M059J (cell line): ENCODE data around the gene THAP6. TPM values are rescaled to one million over a fixed set of nuclear protein-coding genes. Genes with fewer than 3 reads are reported as not detected.
"Not testable (repeated sequence)": the region's sequence is repeated elsewhere in the genome, so short reads cannot be mapped to it uniquely, and the experiment has no call there.

Source experiments
- DNase-seq: peaks from one replicate; pipeline ENCODE4 v3.0.0-alpha.2; 2012; ENCODE audit warnings: low read depth
- total RNA-seq: library from RNA; depleted of rRNA; stranded (reverse); fragments of >200 nt; shearing (Covaris generic); gene quantifications from 2 replicates; pipeline ENCODE4 v1.2.3, GENCODE V29; 2014

The THAP6 gene
- total RNA-seq, 1 experiment from 2014 or later: 8.9 TPM

DNA sequence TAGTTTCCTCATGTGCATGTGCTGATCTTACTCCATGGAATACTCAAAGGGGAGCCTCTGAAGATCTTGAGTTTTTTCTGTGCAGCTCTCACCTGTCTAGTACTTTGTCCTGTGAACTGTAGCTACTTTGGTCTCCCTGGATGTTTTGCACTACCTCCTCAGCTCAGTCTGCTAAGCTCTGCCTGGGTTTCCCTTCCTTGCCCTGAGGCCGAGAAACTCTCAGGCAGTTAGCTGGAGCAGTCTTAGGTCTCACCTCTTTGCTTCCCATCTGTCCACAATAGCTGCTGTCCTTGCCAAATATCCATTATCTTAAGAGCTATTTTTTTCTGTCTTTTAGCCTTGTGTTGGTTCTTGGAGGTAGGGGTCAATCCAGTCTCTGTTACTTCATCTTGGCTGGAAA is 11.6 kb downstream of the THAP6 start:
- peak; percentile 7 for DNase-seq

DNA sequence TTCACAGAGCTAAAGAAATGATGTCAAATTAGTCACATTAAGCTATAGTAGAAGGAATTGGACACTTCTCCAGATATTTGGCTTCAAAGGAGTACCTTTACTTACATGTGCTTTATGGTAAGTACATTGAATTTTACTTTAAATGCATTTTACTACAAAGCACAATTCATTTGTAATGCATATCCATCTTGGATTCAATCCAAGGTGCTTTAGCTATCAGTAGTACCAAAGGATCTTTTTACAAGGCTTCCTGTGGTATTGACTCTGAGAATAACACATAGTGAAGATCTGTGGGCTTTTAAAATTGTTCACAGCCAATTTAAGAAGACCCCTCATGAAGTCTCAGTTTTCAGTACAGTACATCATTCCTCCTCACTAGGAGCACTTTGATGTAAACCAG is 13.2 kb downstream of the THAP6 start:
- DNase-seq: no peak

DNA sequence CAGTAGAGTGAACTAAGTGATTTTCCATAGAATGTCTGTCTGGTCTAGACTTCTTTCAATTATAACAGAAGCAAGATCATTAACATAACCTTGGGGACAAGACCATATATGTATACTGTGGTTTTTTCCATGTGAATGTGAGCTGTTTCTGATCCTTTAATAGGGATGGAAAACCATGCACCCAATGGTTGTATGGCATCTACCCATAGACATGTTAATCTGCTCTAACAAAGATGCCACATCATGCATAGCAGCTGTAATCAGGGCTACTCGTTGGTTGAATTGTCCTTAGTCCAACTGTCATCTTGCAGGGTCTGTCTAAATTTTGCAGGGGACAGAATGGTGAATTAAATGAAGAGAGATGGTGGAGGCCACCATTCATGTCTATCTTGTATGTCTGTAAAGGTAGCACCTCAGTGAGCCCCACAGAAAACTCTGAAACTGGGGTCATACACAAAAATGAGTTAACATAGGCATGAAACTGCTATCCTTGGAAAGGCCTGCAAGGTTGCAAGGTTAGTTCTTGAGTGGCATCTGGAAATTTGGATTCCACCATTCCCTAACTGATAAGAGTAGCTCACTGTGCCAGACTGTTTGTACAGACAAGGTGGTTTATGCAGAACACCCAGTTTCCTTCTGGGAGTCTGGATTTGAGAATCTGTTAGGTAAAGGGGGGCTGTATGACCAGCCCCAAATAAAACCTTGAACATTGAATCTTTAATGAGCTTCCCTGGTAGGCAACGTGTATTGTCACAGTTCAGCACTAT is 16.5 kb downstream of the THAP6 start:
- DNase-seq: no peak

DNA sequence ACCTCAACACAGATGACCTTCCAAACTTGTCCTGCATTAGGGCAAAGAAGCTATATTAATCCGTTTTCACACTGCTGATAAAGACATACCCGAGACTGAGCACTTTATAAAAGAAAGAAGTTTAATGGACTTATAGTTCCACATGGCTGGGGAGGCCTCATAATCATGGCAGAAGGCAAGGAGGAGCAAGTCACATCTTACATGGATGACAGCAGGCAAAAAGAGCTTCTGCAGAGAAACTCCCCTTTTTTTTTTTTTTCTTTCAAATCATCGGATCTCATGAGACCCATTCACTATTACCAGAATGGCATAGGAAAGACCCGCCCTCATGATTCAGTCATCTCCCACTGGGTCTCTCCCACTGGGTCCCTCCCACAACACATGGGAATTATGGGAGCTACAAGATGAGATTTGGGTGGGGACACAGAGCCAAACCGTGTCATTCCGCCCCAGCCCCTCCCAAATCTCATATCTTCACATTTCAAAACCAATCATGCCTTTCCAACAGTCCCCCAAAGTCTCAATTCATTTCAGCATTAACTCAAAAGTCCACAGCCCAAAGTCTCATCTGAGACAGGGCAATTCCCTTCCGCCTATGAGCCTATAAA is 17.4 kb downstream of the THAP6 start:
- not testable (repeated sequence) for DNase-seq

DNA sequence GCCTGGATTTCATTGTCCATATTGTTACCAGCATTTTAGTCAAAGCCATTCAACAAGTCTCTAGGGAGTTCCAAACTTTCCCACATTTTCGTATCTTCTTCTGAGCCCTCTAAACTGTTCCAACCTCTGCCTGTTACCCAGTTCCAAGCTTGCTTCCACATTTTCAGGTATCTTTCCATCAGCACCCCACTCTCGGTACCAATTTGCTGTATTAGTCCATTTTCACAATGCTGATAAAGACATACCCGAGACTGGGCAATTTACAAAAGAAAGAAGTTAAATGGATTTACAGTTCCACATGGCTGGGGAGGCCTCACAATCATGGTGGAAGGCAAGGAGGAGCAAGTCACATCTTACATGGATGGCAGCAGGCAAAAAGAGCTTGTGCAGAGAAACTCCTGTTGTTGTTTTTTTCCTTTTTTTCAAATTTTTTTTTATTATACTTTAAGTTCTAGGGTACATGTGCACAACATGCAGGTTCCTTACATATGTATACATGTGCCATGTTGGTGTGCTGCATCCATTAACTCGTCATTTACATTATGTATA is 19.1 kb downstream of the THAP6 start:
- not testable (repeated sequence) for DNase-seq

DNA sequence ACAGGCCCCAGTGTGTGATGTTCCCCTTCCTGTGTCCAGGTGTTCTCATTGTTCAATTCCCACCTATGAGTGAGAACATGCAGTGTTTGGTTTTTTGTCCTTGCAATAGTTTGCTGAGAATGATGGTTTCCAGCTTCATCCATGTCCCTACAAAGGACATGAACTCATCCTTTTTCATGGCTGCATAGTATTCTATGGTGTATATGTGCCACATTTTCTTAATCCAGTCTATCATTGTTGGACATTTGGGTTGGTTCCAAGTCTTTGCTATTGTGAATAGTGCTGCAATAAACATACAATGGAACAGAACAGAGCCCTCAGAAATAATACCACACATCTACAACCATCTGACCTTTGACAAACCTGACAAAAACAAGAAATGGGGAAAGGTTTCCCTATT is 19.7 kb downstream of the THAP6 start:
- DNase-seq: not testable (repeated sequence)

DNA sequence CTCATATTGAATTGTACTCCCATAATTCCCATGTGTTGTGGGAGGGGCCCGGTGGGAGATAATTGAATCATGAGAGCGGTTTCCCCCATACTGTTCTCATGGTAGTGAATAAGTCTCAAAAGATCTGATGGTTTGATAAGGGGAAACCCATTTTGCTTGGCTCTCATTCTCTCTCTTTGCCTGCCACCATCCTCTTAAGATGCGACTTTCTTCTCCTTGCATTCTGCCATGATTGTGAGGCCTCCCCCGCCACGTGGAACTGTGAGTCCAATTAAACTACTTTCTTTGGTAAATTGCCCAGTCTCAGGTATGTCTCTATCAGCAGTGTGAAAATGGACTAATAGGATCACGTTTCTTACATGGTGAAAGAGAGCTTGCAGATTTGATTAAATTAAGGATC is 23.0 kb downstream of the THAP6 start:
- DNase-seq: not testable (repeated sequence)

DNA sequence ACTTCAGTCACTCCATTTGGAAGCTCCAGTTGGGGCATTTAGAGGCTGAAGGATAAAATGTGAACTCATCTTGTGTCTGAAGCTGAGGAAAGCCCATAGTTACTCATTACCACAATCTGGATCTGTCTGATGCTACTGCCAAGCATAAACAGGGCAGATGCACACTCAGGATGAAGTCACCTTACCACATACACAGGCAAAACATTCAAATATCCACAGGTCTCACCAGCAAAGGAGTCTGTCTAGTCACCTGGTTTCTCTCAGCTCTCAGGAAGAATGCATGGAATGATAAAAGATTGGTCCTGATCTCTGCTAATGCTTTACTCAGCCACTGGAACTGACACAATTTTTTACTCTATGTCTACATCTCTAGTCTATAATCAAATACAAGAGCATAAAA is 28.6 kb downstream of the THAP6 start:
- peak; percentile 89 for DNase-seq

DNA sequence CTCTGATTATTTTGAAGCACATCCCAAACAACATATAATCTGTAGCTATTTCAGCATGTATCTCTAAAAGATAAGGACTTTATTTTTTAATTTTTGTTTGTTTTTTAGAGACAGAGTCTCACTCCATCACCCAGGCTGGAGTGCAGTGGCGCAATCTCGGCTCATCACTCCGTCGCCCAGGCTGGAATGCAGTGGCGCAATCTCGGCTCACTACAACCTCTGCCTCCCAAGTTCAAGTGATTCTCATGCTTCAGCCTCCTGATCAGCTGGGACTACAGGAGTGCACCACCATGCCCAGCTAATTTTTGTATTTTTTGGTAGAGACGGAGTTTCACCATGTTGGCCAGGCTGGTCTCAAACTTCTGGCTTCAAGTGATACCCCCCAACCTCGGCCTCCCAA is 29.9 kb downstream of the THAP6 start:
- DNase-seq: not testable (repeated sequence)

DNA sequence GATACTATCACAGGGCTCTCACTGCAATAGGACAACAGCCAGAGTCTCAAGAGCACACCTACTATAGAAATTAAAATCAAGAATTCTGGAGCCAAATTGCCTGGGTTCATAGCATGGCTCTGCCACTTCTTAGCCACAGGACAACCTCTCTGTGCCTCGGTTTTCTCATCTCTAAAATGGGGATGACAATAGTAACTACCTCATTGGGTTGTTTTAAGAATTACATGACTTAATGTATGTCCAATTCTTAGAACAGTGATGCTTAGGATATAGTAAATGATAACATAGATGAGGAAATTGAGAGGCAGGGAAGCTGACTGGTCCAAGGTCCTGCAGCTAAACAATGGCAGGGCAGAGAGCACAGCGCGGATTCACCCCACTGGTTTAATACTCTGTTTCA is 30.6 kb downstream of the THAP6 start:
- DNase-seq: no peak

DNA sequence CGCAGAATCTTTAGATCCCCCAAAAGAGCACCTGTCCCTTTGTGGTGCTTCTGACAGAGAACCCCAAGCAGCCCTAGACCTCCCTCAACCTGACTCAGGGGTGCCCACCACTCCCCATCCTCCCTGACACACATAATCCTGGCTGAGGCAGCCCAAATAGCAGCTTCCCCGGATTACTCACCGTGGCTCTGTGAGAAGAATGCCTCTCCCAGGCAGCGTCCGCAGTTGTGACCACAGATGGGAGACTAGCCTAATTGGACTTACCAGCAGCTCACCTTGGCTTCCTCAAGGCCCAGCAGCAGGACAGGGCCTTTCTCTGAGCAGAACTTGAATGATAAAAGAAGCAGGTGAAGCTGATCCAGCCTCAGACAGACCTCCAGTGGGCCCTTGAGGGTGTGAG is 31.3 kb downstream of the THAP6 start:
- DNase-seq: peak; percentile 80

DNA sequence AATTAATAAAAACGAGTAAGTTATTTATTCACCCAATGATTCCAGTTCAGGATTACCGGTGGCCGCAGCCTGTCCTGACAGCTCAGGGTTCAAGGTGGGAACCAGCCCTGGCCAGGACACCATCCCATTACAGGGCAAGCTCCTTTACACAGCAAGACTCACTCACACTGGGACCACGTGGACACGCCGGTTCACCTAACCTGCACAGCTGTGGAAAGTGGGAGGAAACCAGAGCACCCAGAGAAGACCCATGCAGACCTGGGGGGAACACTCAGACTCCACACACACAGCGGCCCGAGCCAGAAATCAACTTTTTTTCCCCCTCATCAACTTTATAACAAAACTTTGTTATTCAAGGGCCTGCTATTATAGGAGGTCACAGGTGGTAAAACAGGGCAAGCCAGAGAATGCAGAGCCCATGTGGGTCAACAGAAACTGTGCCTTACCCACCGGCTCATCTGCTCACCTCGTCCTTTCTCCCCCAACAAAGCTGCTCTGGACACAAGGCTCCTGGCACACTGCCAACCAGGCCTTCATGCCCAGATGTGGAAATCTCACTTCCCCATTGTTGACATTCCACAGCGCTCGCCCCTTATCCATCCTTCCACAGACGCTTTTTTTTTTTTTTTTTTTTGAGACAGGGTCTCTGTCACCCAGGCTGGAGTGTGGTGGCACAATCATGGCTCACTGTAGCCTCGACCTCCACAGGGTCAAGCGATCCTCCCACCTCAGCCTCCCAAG is 33.5 kb downstream of the THAP6 start:
- DNase-seq: no peak

DNA sequence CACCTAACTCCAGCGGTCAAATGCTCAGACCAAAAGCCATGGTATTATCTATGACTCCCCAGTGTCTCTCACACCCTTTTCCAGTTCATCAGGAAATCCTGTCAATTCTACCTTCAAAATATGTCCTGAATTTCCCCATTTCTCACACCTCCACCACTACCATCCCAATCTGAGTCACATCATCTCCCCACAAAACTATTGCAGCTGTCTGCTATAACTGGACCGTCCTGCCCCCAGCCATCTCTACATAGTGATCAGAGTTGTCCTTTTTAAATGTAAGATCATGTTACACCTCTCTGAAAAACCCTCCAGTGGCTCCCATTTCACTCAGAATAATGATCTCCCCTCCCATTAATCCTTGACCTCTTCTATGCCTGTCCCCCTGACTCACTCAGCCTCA is 34.7 kb downstream of the THAP6 start:
- no peak for DNase-seq

DNA sequence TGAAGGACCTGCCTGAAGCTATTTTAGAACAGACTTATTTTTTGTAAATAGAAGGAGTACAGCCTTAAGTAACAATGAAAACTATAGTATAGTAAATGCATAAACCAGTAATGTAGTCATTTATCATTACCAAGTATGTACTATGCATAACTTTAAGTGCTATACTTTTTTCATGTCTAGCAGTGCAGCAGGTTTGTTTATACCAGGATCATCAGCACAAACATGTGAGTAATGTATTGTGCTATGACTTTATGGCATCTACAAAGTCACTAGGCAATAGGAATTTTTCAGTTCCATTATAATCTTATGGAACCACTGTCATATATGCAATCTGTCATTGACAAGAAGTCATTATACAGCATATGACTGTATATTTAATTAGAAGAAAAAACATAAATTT is 38.2 kb downstream of the THAP6 start:
- no peak for DNase-seq

DNA sequence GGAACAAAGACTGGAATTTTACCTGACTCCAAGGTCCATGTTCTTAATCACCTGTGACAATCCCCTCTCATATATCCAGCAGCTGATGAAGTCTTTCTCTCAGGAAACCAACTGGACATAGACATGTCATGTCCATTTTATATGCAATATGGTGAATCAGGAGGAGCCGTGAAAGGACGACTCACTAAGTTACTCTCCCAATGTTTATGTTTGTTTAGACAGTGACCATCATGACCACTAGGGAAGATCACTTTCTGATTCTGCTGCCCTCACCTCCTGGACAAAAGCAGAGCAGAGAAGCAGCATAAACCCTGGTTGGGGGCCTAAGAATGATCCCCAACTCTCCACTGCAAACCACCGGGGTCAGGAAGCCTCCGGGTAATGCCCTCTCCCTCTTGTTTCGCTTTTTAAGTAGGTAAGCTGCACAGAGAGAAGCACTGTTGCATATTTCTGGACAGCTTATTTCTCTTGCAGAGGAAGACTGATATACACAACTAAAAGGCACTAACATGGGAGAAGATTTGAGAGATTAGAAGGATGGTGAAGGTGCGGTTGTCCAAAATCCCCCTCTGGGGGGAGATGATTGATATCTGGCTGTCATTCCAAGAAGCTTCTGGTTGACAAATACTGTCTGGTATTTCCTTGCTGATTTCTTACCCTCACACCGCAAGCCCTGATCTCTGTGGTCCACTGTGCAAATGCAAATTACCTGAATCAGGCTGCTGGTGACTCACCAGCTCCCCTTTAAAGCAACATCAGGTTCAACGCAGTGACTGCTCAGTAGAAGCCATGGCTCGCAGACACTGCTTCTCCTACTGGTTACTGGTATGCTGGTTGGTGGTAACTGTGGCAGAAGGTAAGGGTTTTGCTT is 41.3 kb downstream of the THAP6 start, which contains the start of gene ODAPH:
ODAPH (plus strand) TSS at position 773 of the 871 bp plus-strand sequence; CDS start at position 790, 17 bp downstream.
- DNase-seq: peak; percentile 89

DNA sequence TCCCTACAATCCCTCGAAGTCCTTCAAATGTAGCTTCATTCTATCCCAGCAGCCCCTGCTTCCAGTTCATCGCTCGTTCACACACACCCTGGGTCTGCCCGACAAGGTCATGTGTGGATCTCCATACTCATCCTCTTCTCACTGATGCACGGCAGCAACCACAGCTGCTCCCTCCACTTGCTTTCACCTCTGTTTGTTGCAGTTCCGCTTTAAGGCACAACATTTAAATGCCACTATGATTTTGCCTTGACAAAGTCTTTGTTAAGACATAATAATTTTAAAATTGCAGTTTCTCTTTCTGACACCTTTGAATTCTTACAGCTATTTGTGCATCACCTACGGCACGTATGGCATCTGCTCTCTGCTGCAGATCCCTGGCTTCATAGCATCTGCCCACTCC is 43.4 kb downstream of the THAP6 start:
- no peak for DNase-seq

DNA sequence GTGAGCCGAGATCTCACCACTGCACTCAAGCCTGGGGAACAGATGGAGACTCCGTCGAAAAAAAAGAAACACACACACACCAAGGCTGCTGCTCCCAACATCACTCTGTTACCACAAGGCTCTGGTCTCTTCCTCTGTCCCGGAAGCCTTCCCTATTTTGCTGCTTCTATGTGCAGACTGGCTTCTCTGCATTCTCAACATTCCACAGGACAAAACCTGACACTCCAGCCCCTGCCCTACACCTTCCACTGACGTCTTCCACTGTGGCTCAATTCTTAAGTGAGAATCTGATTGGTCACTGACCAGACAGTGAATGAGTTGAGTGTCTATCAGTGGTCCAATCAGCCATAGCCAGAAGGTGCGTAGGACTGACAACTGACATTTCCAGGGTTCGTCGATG is 47.5 kb downstream of the THAP6 start:
- no peak for DNase-seq

DNA sequence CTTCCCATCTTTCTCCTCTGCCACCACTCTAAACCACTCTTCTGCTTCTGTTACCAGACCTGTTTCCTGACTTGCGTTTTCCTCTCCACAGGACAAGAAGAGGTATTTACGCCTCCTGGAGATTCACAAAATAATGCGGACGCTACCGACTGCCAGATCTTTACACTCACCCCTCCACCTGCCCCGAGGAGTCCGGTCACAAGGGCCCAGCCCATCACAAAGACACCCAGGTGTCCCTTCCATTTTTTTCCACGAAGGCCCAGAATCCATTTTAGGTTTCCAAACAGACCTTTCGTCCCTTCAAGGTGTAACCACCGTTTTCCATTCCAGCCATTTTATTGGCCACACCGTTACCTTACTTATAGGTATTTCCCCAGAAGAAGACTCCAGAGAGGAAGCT is 49.8 kb downstream of the THAP6 start:
- DNase-seq: no peak

DNA sequence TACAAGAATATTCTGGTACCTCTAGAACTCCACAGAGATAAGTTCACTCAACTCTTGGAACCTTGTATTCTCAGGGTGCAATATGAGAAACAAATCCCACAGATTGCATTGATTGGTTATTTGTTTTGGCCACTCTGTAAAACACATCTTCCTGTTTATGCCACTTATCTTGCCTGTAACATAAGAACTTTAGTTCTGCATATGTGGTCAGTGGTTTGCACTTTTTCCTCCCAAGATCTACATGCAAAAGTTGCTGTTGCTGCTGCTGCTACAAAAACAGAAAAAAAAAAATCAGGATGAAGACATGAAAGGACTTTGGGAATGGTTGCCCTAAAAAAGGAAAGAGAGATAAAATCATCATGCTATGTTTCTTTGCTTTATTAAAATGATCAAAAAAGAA is 51.2 kb downstream of the THAP6 start:
- DNase-seq: no peak

DNA sequence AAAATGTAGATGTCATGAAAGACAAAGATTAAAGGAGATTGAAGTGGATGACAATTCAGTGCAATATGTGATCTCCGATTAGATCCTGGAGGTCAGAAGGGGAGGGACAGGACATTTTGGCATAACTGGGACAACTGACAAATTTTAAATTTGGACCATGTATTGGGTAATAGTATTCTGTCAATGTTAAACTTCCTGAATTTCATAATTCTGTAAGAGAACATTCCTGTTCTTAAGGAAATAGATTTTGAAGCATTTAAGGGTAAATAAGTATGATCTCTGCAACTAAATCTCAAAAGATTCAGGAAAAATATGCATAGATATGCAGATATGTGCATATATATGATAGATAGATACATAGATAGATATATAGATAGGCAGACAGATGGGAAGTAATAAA is 52.6 kb downstream of the THAP6 start:
- DNase-seq: no peak

DNA sequence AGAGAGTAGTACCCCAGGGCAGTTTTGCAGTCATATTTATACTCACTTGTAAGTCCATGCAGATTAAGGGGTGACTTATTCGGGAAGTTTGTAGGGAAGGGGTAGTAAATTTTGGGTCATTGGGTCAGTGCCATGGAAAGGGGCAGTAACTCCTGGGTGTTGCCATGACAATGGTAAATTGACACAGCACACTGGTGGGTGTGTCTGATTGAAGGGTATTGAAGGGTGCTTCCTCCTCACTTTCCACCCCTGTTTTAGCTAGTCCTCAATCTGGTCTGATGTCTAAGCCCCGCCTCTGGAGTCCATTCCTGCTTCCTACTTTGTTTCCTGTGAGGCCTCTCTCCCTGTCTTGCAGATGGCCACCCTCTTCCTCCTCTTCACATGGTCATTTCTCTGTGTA is 53.5 kb downstream of the THAP6 start:
- DNase-seq: no peak
